HG02870 (cell line): Measurements from ENCODE around the gene HES3.

Experiments
- ATAC-seq: cut with Tn5 transposase; IDR thresholded peaks from one replicate; pipeline ENCODE4 v1.9.1; 2021; ENCODE audit warnings: mild to moderate bottlenecking, moderate library complexity; ENCODE audit not compliant: unreplicated experiment

HES3 gene

DNA sequence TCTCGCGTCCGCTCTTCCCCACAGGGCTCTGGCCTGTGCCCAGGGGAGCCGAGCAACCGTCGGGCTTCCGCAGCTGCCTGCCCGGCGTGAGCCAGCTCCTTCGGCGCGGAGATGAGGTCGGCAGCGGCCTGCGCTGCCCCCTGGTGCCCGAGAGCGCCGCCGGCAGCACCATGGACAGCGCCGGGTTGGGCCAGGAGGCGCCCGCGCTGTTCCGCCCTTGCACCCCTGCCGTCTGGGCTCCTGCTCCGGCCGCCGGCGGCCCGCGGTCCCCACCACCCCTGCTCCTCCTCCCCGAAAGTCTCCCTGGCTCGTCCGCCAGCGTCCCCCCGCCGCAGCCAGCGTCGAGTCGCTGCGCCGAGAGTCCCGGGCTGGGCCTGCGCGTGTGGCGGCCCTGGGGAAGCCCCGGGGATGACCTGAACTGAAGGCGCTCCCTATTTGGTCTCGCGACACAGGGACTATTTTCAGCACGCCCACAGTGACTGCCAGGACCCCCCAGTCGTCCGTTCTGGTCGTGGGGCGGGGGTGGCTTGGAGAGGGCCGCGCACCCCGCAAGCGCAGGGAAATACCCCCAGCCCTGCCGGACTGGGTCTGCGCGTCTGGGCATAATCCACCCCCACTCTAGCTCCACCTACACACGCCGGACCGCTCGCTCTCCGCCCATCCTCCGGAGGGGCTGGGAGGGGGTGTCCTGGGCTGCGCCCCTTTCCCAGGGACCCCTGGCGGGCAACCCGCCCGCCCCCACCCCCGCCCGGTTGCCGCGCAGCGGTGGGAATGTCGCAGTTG, 1.3 kb downstream of the HES3 start:
- no peak for ATAC-seq

DNA sequence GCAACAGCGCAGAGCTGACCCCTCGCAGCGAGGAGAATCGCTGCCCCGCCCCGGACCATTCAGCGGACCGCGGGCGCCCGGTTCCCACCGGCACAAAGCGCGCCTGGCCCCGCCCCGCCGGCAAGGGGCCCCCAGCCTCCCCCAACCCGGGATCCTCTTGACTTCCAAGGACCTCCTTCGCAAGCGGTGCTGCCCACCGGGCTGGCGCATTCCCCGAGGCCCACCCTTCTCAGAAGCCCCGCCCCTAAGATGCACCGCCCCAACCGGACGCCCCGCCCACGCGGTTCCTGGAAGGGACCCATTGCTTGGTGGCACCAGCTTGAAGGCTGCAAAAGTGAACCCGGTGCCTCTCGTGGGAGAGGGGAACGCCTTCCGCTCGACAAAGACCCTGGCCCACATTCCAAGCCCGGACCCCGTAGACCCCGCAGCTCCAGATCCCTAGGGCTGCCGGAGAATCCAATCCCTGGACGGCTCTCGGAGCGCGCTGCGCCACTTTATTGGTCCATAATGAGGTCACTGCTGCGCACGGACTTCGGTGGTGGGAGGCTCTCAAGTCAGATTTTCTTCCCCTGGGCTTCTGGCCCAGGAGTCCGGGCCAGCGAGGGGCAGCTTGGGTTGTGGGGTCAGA, 2.0 kb downstream of the HES3 start:
- ATAC-seq = no peak

DNA sequence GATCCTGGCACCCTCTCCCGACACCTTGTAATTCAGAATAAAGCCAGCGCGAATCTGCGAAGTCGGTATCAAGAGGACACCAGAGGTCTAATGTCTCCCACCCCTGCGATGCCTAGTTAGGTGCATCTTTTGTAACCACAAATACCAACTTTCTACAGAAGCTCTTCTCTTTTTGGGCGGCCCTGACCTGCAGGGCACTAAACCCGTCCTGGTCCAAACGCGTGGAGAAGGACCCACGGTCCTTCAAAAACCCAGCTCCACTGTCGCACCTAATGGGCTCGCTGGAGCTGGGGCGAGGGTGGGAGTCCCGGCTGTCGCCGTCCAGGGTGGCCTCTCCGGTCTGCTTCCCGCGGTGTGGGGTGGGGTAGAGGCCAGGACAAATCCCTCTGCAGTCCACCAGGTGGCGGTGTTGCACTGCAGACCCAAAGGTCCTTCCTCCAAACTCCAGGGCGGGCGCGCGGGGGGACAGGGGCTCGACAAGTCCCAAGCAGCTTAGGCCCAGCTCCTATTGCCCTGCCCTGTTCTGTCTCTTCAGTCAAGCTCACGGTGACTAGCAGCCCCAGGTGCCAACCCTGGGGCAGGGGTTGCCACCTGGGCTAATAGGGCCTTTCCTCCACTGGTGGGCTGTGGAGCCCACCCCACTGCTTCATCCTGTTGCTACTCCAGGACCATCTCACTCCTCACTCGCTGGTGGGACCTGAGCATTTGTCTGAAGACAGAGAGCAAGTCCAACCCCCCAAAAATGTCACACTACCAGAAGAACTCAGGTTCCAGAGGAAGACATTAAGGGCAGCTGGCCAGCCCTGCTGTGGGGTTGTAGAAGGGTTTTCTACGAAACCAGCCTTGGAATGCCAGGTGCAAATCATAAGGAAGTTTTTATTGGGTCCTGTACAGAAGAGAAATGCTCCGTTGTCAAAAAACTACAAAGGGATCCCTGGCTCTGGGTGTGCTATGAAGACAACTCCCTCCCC, 2.8 kb downstream of the HES3 start:
- no peak for ATAC-seq

DNA sequence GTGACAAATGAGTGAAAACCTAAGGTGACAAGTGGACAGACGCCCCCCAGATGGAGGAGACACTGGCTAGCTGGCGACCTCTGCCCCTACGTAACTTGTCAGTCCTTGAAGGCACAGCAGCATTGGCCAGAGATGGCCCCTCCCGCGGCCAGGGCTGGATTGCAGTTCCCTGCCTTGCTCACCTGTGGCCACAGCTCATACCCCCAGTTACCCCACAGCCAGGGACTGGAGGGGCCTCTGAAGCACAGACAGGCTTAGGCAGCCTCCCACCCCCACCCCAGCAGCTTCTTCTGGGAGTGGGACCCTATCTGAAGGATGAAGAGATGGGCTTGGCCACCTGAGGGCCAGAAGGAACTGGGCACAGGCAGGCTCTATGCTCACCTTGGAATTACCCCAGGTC, 3.7 kb downstream of the HES3 start:
- no peak for ATAC-seq

DNA sequence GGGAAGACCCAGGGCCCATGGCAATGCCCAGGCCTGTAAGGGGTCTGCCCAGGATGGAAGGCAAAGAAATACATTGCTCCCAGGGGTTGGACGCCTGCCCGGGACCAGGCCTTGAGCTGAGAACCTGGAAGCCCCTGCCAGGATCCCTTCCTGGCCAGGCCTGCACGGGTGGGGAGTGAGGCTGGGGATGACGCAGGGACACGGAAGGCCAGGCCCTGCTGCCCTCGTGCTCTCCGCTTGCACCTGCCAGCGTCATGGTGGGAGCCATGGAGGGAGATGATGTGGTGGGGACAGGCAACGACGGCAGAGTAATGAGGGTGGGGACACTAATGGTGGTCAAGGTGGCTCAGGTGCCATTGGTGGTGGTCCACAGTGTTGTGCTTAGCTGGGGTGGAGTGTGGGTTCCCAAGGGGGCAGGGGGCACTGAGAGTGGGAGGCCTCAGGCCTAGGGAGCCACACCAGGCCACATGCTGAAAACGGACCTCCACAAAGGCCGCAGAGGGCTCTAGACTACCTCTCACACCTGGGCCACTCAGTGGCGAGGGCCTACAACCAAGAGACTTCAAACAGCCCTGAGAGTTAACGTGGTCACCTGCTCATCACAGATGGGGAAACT, 4.3 kb downstream of the HES3 start:
- ATAC-seq = no peak

DNA sequence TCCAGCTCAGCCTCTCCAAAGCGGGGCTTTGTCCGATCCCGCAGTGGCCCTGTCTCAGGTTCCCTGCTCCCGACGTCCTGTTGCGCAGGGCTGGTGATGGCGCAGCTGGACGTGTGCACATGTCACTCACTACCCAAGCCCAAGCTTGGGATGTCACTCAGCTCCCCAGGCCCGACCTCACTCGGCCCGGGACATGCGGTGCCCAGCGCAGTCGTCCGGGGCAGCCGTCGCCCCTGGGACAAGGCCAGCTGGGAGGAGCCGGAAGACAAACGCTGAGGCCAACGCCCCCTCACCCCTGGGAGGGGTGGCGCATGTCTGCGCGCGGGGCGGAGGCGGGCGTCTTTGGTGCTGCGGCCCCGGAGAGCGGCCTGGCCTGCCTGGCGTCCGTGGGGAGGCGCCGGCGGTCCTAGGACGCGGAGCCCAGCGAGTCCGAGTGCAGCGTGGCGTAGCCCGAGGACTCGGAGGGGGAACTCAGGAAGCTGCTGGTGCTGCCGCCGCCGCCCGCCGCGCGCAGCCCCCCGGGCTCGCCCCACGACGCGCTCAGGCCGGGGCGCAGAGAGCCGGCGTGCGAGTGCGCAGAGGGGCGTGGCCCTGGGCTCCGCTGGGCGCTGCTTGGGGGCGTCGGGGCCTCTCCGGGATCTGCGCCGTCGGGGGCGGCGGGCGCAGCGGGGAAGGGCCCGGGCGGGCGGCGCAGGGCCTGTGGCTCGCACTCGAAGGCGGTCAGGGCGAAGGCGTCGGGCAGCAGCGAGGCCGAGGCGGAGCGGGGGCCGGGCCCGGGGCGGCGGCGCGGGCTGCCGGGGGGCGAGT, 5.2 kb downstream of the HES3 start:
- no peak for ATAC-seq

DNA sequence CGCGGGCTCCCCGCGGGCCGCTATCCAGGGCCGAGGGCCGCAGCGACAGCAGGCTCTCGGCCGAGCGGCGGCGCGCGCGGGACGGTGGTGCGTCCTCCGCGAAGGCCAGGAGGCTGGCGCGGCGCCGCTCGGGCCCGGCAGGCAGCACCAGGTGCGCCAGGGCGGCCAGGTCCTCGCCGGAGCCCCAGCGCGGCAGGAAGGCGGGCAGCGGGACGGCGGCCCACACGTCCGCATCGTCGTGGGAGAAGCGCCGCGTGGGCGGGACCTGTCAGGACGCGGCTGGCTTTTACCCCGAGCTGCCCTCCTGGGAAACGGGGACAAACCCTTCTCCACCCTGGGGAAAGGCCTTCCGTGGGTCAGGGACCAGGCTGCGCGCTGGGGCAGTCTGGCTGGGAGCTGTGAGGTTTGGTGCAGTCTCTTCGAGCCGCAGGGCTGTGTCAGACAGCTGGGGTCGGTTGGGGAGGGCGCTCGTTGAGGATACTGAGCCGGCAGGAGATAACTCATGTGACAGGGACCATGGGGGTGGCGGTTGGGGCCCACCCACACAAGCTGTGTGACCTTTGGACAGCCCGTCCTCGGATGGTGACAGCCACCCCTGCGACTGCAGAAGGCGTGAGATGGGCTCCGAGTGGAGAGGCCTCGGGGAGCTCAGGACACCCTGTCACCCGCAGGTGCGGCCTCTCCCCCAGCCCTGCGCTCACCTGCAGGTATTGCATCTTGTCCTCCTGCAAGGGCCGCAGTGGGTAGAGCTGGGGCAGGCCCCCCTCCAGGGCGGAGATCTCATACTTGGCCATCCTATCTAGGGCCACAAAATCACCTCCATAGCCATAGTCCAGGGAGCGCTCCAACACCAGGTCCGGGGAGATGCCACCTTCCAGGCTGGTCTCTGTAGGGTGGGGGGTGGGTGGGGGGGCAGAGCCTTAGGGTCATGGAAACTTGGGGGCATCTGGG, 6.0 kb downstream of the HES3 start:
- no peak for ATAC-seq

DNA sequence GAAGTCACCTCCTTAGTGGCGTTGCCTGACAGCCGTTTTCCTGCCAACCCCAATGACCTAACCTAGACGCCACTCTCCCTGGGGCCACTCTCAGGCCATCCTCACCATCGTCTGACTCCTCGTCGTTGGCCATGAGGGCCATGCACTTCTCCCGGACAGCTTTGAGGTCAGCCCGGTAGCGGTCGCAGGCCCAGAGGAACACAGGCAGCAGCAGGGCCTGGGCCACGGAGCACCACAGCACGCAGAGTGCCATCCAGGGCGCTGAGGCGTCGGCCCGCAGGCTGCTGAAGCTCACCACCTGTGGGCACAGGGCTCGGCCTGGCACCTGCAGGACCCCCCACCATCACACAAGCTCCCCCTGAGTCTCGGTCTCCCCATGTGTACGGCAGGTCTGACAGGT, 7.3 kb downstream of the HES3 start:
- no peak for ATAC-seq

DNA sequence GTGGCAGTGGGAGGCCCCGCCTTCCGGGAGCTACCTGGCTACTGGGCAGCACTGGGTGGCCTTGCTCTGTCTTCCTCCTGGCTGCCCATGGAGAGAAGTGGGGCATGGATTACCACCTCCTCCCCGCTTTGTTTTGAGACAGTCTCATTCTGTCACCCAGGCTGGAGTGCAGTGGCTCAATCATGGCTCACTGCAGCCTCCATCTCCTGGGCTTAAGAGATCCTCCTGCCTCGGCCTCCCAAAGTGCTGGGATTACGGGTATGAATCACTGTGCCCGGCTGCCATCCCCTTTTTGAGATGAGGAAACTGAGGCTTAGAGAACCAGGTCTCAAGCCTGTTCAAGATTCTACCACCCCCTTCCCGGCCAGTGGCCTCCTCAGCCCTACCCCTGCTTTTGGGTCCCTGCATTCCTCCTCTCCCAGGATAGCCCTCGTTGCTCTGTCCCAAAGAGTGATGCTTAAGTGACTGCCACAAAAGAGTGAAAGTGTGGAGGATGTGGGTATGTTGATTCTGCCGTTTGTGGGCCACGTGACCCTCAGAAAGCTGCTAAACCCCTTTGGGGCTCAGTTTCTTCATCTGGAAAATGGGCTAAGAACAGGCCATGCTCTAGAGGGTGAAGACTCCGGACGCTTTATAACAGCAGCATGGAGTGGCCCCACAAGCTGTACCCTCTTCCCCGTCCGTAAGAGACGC, 7.8 kb downstream of the HES3 start:
- ATAC-seq = no peak

DNA sequence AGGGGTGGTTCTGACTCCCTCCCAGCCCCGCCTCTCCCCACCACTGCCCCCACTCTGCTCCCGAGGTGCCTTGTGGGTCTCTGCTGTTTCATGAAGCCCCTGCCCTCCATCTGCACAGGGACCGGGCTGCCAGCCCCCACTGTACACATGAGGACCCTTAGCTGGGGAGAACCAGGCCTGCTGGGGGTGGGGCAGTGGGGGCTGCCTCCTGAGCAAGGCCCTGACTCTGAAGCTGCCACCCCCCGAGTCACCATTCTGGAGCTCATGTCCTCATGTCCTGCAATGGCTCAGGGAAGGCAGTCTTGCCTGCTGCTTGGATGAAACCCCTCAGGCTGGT, 8.4 kb downstream of the HES3 start:
- ATAC-seq = no peak

DNA sequence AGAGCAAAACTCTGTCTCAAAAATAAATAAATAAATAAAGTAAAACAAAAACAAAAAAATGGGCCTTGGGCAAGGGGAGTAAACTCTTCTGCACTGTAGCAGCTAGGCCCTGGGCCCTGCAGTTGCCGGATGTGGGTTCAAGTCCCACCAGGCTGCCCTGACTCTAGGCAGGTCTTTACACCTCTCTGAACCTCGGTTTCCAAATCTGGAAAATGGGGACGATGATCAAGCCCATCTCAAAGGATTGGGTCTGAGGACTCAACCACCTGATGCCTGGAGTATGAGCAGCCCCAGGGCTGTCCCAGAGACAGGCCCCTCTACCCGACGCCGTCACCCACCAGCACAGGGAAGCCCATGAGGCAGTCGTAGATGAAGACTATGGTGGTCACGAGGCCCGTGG, 9.4 kb downstream of the HES3 start:
- no peak for ATAC-seq

DNA sequence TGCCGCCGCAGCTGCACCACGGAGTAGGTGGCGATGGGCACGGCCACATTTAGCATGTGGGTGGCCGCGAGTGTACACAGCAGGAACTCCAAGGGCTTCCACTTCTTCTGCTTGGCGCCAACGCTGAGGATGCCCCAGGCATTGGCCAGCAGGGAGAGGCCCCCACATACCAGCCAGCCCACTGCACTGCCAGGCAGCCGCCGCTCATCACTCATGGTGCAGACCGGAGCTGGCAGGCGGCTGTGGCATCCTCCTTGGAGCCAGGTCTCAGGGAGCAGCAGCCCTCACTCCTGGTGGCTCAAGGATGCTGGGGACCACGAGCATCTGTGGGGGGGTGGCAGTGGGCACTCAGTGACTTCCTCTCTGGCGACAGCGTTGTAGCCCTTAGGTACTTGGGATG, 10.7 kb downstream of the HES3 start:
- ATAC-seq = no peak

DNA sequence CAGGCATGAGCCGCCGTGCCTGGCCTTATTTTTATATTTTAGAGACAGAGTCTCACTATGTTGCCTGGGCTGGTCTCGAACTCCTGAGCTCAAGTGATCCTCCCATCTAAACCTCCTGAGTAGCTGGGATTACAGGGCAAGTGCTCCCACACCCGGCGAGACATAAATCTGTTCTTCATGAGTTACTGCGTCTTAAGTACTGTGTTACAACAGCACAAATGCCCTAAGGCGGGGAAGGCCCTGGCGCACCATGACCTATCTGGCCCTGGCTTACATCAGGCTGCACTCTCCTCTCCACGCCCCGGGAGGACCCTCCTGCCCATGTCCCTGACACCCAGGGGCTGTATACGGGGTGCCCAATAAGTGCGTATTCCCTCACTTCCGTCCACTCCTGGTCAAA, 12.7 kb downstream of the HES3 start:
- no peak for ATAC-seq

DNA sequence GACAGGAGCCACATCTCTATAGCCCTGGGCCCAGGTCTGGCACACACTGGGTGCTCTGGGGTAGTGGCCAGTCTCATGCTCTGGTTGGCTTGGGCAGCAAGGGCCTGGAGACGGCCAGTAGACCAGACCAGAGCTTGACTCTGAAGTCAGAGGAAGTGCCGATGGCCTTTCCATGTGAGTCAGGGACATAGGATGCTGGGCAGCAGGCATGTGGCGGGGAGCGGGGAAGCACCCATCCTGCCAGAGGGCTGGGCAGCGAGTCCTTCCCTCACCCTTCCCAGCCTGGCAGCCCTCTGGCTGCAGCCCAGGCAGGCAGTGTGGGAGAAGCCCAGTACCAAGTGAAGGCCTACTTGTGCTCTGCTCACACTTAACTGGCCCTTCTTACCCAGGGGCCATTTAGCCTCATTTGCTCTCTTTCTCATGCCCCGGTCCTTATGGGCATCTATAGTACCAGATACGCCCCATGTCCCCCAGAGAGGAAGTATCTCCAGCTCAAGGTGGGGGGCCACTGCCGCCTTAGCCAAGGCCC, 13.6 kb downstream of the HES3 start:
- no peak for ATAC-seq

DNA sequence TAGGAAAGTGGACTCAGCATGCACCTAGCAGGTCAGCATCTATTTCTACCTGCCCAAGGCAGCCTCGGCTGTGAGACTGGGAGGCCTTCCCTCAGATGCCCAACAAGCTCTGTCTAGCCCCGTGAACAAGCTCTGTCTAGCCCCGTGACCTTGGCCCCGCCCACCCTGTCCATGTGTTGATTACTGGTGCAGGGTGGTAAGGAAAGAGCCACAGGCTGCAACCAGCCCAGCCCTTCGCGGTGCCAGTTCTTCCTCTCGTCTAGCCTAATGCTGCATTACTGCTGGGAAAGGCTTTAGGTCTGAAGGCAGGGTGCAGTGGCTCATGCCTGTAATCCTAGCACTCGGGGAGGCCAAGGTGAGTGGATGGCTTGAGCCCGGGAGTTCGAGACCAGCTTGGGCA, 14.7 kb downstream of the HES3 start:
- no peak for ATAC-seq

DNA sequence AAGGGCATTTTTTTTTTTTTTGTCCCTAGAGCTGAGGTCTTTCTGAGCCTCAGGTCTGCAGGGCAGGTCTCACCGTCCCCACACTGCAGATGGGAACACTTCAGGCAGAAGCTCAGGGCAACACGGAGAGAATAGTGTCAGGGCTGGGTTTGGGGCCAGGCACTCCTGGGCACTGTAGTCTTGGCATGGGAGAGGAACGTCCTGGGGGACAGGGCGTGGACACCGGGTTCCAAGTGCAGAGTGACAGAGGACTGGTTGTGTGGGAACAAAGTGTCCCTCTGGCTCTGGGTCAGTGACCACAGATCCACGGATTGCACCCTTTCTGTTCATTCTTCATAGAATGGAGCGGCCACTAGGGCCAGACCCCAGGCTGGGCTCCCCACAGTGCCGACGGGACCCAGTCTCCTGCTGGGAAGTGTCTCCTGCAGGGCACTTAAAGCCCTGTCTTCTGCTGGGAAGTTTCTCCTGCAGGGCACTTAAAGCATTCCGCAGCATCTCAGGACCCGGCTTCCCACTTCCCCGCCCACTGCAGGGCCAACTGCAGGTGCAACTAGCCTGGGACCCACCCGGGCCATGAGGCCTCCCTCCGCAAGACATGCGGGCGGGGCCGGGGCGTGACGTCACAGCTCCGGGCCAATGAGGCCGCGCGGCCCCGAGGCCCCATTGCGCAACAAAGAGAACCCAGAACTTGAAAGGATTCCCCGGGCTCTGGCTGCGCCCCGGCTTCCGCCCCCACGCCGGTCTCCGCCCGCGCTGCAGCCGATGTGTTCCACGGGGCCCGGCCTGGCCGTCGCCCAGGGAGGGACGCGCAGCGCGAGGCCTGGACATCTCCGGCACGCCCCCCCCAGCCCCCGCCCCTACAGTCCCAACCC, 15.7 kb downstream of the HES3 start:
- no peak for ATAC-seq

DNA sequence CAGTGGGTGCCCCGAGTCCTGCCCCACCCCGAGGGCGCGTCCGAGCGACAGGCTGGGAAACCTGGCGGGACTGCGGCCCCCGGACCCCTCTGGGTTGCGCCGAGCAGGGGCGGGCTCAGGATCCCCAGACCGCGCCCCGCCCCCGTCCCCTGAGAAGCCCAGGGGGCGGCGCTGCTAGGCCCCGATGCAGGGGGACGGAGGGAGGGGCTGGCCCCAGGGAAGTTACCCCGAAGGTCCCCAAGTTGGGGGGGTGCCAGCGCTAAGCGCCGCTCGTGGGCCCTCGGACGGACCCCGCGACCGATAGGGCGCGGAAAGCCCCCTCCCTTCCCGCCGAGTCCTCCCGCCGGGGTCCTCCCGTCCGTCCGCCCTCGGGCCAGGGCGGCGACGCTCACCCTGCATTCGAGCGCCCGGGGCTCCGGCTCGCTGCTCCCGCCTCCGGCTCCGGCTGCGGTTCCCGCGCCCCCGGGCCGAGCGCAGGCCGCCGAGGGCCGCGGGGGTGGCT, 16.5 kb downstream of the HES3 start:
- no peak for ATAC-seq
